ENCODE data around the gene CDS1. TPM values are rescaled to one million over a fixed set of nuclear protein-coding genes. Genes with fewer than 3 reads are reported as not detected.

The CDS1 gene
- total and polyA plus RNA-seq, 2 of the 8 experiments (the other 6 are each of a cell fraction or from before 2014, with no cell fraction given) = 8.7 to 13.9 TPM

GRCh38 chr4:84535901-84536300, 47.0 kb upstream of the CDS1 start (continued):
- no peak for TF ChIP-seq CHD7 (IDR thresholded peaks at IDR 0.05; ENCODE audit: insufficient replicate concordance, low read length)
- TF ChIP-seq YY1 (IDR thresholded peaks at IDR 0.05; ENCODE audit: low read depth, low read length) = no peak
- TF ChIP-seq CBX5 (IDR thresholded peaks at IDR 0.05; ENCODE audit: low read depth, low read length) = no peak

All from H1 (cell line).